ENCODE results near the gene MGAT1.
A peak's percentile ranks its signal among the peaks of the same experiment; 100 is the strongest.
"Not testable (repeated sequence)": the region's sequence is repeated elsewhere in the genome, so short reads cannot be mapped to it uniquely, and the experiment has no call there.

Gene MGAT1

DNA sequence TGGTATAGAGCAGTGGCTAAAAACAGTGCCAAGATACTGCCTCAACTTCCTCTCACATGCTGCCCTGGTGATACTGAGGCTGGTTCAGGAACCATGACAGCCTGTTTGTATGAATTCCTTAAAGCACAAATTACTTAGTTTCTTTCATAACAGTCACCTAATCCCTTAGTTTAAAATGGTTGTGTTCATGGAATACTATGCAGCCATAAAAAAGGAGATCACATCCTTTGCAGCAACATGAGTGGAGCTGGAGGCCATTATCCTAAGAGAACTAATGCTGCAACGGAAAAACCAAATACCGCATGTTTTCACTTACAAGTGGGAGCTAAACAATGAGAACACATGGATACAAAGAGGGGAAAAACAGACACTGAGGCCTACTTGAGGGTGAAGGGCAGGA lies 36.6 kb upstream of the MGAT1 start:
- TF ChIP-seq PAX5 (IDR thresholded peaks at IDR 0.05; ENCODE audit: insufficient read depth, low read length, severe bottlenecking), result no peak
- TF ChIP-seq TAF1 (IDR thresholded peaks at IDR 0.05; ENCODE audit: low read depth, low read length), result no peak
- no peak for TF ChIP-seq POLR2AphosphoS5 (IDR thresholded peaks at IDR 0.05; ENCODE audit: low read depth, low read length)
- TF ChIP-seq SPI1 (IDR thresholded peaks at IDR 0.05; ENCODE audit: low read depth, low read length), result no peak
- no peak for TF ChIP-seq POLR2A (IDR thresholded peaks at IDR 0.05; ENCODE audit: low read depth, low read length)
- TF ChIP-seq POU2F2 (IDR thresholded peaks at IDR 0.05; ENCODE audit: low read depth, low read length), result no peak
- FAIRE-seq, result peak; percentile 52
- no peak for DNase-seq (ENCODE audit: insufficient read length, low spot score)

- no peak for TF ChIP-seq POU2F2 (IDR thresholded peaks at IDR 0.05; ENCODE audit: low read depth, low read length)
- DNase-seq (ENCODE audit: insufficient read length, low spot score), result no peak
- FAIRE-seq, result no peak
These were observed 34.9 kb upstream of the MGAT1 start for GRCh38 chr5:180837478-180837877.

- peak; percentile 37; the same call in 1 of the 2 replicates for TF ChIP-seq POU2F2 (IDR thresholded peaks at IDR 0.05; ENCODE audit: low read depth, low read length)
- no peak for TF ChIP-seq SPI1 (IDR thresholded peaks at IDR 0.05; ENCODE audit: low read depth, low read length)
- TF ChIP-seq POLR2AphosphoS5 (IDR thresholded peaks at IDR 0.05; ENCODE audit: low read depth, low read length), result peak; percentile 43
- no peak for TF ChIP-seq PAX5 (IDR thresholded peaks at IDR 0.05; ENCODE audit: insufficient read depth, low read length, severe bottlenecking)
- TF ChIP-seq POLR2A (IDR thresholded peaks at IDR 0.05; ENCODE audit: low read depth, low read length), result 0 out of 2 replicates have a peak, but pooled peaks have one; percentile 26
- TF ChIP-seq TAF1 (IDR thresholded peaks at IDR 0.05; ENCODE audit: low read depth, low read length), result no peak
- FAIRE-seq, result peak; percentile 76
- DNase-seq (ENCODE audit: insufficient read length, low spot score), result no peak
These were observed 30.0 kb upstream of the MGAT1 start for GRCh38 chr5:180832638-180833068.

- TF ChIP-seq POU2F2 (IDR thresholded peaks at IDR 0.05; ENCODE audit: low read depth, low read length) (no peak), POLR2AphosphoS5 (IDR thresholded peaks at IDR 0.05; ENCODE audit: low read depth, low read length) (peak; percentile 59; the same call in 1 of the 2 replicates), POLR2A (IDR thresholded peaks at IDR 0.05; ENCODE audit: low read depth, low read length) (peak; percentile 79), SPI1 (IDR thresholded peaks at IDR 0.05; ENCODE audit: low read depth, low read length) (no peak), TAF1 (IDR thresholded peaks at IDR 0.05; ENCODE audit: low read depth, low read length) (peak; percentile 46; the same call in 1 of the 2 replicates), PAX5 (IDR thresholded peaks at IDR 0.05; ENCODE audit: insufficient read depth, low read length, severe bottlenecking) (peak; percentile 3)
- FAIRE-seq (peak; percentile 92), DNase-seq (ENCODE audit: insufficient read length, low spot score) (peak; percentile 73)
These were observed 28.8 kb upstream of the MGAT1 start for GRCh38 chr5:180831139-180832093.

- no peak for DNase-seq (ENCODE audit: insufficient read length, low spot score)
- peak; percentile 81 for FAIRE-seq
- TF ChIP-seq POLR2AphosphoS5 (IDR thresholded peaks at IDR 0.05; ENCODE audit: low read depth, low read length), result peak; percentile 83
- peak; percentile 38; the same call in 1 of the 2 replicates for TF ChIP-seq TAF1 (IDR thresholded peaks at IDR 0.05; ENCODE audit: low read depth, low read length)
- TF ChIP-seq PAX5 (IDR thresholded peaks at IDR 0.05; ENCODE audit: insufficient read depth, low read length, severe bottlenecking), result no peak
- no peak for TF ChIP-seq SPI1 (IDR thresholded peaks at IDR 0.05; ENCODE audit: low read depth, low read length)
- peak; percentile 65 for TF ChIP-seq POLR2A (IDR thresholded peaks at IDR 0.05; ENCODE audit: low read depth, low read length)
- TF ChIP-seq POU2F2 (IDR thresholded peaks at IDR 0.05; ENCODE audit: low read depth, low read length), result 0 out of 2 replicates have a peak, but pooled peaks have one; percentile 46
These were observed 27.9 kb upstream of the MGAT1 start for GRCh38 chr5:180830253-180831138.

GRCh38 chr5:180829726-180830125 lies 27.1 kb upstream of the MGAT1 start:
- no peak for TF ChIP-seq PAX5 (IDR thresholded peaks at IDR 0.05; ENCODE audit: insufficient read depth, low read length, severe bottlenecking)
- no peak for TF ChIP-seq TAF1 (IDR thresholded peaks at IDR 0.05; ENCODE audit: low read depth, low read length)
- no peak for TF ChIP-seq POLR2AphosphoS5 (IDR thresholded peaks at IDR 0.05; ENCODE audit: low read depth, low read length)
- no peak for TF ChIP-seq POLR2A (IDR thresholded peaks at IDR 0.05; ENCODE audit: low read depth, low read length)
- TF ChIP-seq POU2F2 (IDR thresholded peaks at IDR 0.05; ENCODE audit: low read depth, low read length), result no peak
- TF ChIP-seq SPI1 (IDR thresholded peaks at IDR 0.05; ENCODE audit: low read depth, low read length), result no peak
- DNase-seq (ENCODE audit: insufficient read length, low spot score) (no peak), FAIRE-seq (no peak)

DNA sequence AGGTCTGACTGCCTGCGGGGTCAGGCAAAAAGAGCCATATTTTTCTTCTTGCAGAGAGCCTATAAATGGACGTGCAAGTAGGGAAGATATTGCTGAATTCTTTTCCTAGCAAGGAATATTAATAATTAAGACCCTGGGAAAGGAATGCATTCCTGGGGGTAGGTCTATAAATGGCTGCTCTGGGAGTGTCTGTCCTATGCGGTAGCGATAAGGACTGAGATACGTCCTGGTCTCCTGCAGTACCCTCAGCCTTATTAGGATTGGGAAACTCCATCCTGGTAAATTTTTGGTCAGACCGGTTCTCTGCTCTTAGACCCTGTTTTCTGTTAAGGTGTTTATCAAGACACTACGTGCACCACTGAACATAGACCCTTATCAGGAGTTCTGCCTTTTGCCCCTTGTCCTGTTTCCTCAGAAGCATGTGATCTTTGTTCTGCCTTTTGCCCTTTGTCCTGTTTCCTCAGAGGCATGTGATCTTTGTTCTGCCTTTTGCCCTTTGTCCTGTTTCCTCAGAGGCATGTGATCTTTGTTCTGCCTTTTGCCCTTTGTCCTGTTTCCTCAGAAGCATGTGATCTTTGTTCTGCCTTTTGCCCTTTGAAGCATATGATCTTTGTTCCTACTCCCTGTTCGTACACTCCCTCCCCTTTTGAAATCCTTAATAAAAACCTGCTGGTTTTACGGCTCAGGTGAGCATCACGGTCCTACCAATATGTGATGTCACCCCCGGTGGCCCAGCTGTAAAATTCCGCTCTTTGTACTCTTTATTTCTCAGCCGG lies 26.3 kb upstream of the MGAT1 start:
- not testable (repeated sequence) for DNase-seq (ENCODE audit: insufficient read length, low spot score); FAIRE-seq

DNA sequence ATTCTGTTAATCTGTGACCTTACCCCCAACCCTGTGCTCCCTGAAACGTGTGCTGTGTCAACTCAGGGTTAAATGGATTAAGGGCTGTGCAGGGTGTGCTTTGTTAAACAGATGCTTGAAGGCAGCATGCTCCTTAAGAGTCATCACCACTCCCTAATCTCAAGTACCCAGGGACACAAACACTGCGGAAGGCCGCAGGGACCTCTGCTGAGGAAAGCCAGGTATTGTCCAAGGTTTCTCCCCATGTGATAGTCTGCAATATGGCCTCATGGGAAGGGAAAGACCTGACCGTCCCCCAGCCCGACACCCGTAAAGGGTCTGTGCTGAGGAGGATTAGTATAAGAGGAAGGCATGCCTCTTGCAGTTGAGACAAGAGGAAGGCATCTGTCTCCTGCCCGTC lies 24.8 kb upstream of the MGAT1 start:
- FAIRE-seq, result not testable (repeated sequence)

More for the DNA sequence above, 24.8 kb upstream of the MGAT1 start:
- DNase-seq (ENCODE audit: insufficient read length, low spot score), result not testable (repeated sequence)
